Measurements from ENCODE around the gene RPRD1B. TPM values are rescaled to one million over a fixed set of nuclear protein-coding genes. Genes with fewer than 3 reads are reported as not detected.

RPRD1B gene
- total and polyA plus RNA-seq, 2 of the 13 experiments (the other 11 are each of a cell fraction or from before 2014, with no cell fraction given), result 31.1 to 41.5 TPM

GRCh38 chr20:38000293-38000692 is 33.3 kb upstream of the RPRD1B start:
- intact Hi-C loops (cut with micrococcal nuclease; ENCODE audit: unreplicated experiment), result no loop called here
- ChIA-PET POLR2A (no interaction called here), CTCF (ENCODE audit: low intra/inter-chr PET ratio, low total read pairs) (no interaction called here)
- H2AFZ ChIP-seq (ENCODE audit: low read length), result no peak overlapping the region
- peaks cover 58 to 96% of the 10 kb centered on the region in 2 experiments for H3K36me3 ChIP-seq (replicated peaks in 1 of 2; ENCODE audit: control insufficient read depth in 1 of 2, insufficient read depth in 2 of 2, low read length in 2 of 2)
- H3K4me1 ChIP-seq (ENCODE audit: insufficient read depth, low read length), result no peaks in the 10 kb centered on the region
- FAIRE-seq (no peak), DNase-seq (ENCODE audit: low spot score) (no peak), ATAC-seq (no peak; the same call in 2 of the 3 replicates)
- H3K9ac ChIP-seq (ENCODE audit: insufficient read depth, low read depth, low read length), result no peak overlapping the region
- H3K9me3 ChIP-seq (ENCODE audit: low read length), result no peaks in the 10 kb centered on the region
- no peak overlapping the region for H3K27ac ChIP-seq (ENCODE audit: extremely low read length, insufficient read depth, low read length)
- TF ChIP-seq SMAD3 (CRISPR knock-in tag; IDR thresholded peaks at IDR 0.05) (no peak), AGO2 (optimal IDR thresholded peaks at IDR 0.05; ENCODE audit: low read depth, low read length) (peak; percentile 73), ZNF768 (CRISPR knock-in tag; IDR thresholded peaks at IDR 0.05) (peak; percentile 24; the same call in 1 of the 2 replicates), TGIF2 (CRISPR knock-in tag; IDR thresholded peaks at IDR 0.05) (no peak), SMC3 (IDR thresholded peaks at IDR 0.05; ENCODE audit: low read length) (no peak), JDP2 (CRISPR knock-in tag; IDR thresholded peaks at IDR 0.05; ENCODE audit: borderline replicate concordance) (no peak), ZNF260 (CRISPR knock-in tag; IDR thresholded peaks at IDR 0.05; ENCODE audit: borderline replicate concordance, low read depth) (no peak), ZNF251 (CRISPR knock-in tag; IDR thresholded peaks at IDR 0.05) (no peak), MAFF (IDR thresholded peaks at IDR 0.05; ENCODE audit: low read depth, low read length) (no peak), ZNF891 (CRISPR knock-in tag; IDR thresholded peaks at IDR 0.05) (0 out of 2 replicates have a peak, but pooled peaks have one; percentile 35)
- TF ChIP-seq, protein P1, sequence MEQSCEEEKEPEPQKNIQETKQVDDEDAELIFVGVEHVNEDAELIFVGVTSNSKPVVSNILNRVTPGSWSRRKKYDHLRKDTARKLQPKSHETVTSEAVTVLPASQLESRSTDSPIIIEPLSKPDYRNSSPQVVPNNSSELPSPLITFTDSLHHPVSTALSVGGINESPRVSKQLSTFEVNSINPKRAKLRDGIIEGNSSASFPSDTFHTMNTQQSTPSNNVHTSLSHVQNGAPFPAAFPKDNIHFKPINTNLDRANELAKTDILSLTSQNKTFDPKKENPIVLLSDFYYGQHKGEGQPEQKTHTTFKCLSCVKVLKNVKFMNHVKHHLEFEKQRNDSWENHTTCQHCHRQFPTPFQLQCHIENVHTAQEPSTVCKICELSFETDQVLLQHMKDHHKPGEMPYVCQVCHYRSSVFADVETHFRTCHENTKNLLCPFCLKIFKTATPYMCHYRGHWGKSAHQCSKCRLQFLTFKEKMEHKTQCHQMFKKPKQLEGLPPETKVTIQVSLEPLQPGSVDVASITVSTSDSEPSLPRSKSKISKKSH (CRISPR knock-in tag; IDR thresholded peaks at IDR 0.05; ENCODE audit: borderline replicate concordance), result 0 out of 2 replicates have a peak, but pooled peaks have one; percentile 18
- TF ChIP-seq, protein P2, sequence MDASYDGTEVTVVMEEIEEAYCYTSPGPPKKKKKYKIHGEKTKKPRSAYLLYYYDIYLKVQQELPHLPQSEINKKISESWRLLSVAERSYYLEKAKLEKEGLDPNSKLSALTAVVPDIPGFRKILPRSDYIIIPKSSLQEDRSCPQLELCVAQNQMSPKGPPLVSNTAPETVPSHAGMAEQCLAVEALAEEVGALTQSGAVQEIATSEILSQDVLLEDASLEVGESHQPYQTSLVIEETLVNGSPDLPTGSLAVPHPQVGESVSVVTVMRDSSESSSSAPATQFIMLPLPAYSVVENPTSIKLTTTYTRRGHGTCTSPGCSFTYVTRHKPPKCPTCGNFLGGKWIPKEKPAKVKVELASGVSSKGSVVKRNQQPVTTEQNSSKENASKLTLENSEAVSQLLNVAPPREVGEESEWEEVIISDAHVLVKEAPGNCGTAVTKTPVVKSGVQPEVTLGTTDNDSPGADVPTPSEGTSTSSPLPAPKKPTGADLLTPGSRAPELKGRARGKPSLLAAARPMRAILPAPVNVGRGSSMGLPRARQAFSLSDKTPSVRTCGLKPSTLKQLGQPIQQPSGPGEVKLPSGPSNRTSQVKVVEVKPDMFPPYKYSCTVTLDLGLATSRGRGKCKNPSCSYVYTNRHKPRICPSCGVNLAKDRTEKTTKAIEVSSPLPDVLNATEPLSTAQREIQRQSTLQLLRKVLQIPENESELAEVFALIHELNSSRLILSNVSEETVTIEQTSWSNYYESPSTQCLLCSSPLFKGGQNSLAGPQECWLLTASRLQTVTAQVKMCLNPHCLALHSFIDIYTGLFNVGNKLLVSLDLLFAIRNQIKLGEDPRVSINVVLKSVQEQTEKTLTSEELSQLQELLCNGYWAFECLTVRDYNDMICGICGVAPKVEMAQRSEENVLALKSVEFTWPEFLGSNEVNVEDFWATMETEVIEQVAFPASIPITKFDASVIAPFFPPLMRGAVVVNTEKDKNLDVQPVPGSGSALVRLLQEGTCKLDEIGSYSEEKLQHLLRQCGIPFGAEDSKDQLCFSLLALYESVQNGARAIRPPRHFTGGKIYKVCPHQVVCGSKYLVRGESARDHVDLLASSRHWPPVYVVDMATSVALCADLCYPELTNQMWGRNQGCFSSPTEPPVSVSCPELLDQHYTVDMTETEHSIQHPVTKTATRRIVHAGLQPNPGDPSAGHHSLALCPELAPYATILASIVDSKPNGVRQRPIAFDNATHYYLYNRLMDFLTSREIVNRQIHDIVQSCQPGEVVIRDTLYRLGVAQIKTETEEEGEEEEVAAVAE (CRISPR knock-in tag; IDR thresholded peaks at IDR 0.05; ENCODE audit: borderline replicate concordance), result no peak
- TF ChIP-seq, protein P3, sequence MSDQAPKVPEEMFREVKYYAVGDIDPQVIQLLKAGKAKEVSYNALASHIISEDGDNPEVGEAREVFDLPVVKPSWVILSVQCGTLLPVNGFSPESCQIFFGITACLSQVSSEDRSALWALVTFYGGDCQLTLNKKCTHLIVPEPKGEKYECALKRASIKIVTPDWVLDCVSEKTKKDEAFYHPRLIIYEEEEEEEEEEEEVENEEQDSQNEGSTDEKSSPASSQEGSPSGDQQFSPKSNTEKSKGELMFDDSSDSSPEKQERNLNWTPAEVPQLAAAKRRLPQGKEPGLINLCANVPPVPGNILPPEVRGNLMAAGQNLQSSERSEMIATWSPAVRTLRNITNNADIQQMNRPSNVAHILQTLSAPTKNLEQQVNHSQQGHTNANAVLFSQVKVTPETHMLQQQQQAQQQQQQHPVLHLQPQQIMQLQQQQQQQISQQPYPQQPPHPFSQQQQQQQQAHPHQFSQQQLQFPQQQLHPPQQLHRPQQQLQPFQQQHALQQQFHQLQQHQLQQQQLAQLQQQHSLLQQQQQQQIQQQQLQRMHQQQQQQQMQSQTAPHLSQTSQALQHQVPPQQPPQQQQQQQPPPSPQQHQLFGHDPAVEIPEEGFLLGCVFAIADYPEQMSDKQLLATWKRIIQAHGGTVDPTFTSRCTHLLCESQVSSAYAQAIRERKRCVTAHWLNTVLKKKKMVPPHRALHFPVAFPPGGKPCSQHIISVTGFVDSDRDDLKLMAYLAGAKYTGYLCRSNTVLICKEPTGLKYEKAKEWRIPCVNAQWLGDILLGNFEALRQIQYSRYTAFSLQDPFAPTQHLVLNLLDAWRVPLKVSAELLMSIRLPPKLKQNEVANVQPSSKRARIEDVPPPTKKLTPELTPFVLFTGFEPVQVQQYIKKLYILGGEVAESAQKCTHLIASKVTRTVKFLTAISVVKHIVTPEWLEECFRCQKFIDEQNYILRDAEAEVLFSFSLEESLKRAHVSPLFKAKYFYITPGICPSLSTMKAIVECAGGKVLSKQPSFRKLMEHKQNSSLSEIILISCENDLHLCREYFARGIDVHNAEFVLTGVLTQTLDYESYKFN (CRISPR knock-in tag; conservative IDR thresholded peaks at IDR 0.05), result no peak
- no TSS peak for BruUV-seq (replicated peaks)
- 96% methylated on average over 13 of the region's 13 CpGs for WGBS (ENCODE audit: low lambda C conversion rate)
- H3K27me3 ChIP-seq (ENCODE audit: control insufficient read depth in 1 of 2, insufficient read depth in 2 of 2, low read length in 2 of 2), result no peaks in the 10 kb centered on the region
- H3K4me3 ChIP-seq (replicated peaks in 1 of 3; ENCODE audit: insufficient read depth in 1 of 3, low read depth in 2 of 3, low read length in 3 of 3), result no peak overlapping the region
- H3K79me2 ChIP-seq (ENCODE audit: insufficient read depth, low read length), result no peaks in the 10 kb centered on the region
- H4K20me1 ChIP-seq (ENCODE audit: insufficient read depth, low read length), result no peaks in the 10 kb centered on the region
- H3K4me2 ChIP-seq (ENCODE audit: low read depth, low read length), result no peak overlapping the region
- in situ Hi-C loops (cut with HindIII; ENCODE audit: extremely low pct_ligation_motif_present, low pct_unique_long_range_greater_than_20kb), result no loop called here
